ENCODE results near the gene IL6R.

The IL6R gene

GRCh38 chr1:154384650-154385489 lies 20.3 kb upstream of the IL6R start:
- TF ChIP-seq FOXP2 (optimal IDR thresholded peaks at IDR 0.05; ENCODE audit: control extremely low read depth, extremely low read length, insufficient read depth) (no peak), EZH2 (IDR thresholded peaks at IDR 0.05) (no peak), POLR2AphosphoS5 (IDR thresholded peaks at IDR 0.05; ENCODE audit: borderline replicate concordance, low read depth, low read length) (no peak)
- no peaks in the 10 kb centered on the region for H3K36me3 ChIP-seq (ENCODE audit: insufficient read depth, low read length)
- no peak overlapping the region for H3K9ac ChIP-seq (ENCODE audit: insufficient read length)
- H3K9me3 ChIP-seq (ENCODE audit: low read depth, low read length), result no peaks in the 10 kb centered on the region
- DNase-seq (ENCODE audit: low read depth, low spot score), result no peak
- no peak overlapping the region for H3K4me3 ChIP-seq
- no peak overlapping the region for H3K27ac ChIP-seq

DNA sequence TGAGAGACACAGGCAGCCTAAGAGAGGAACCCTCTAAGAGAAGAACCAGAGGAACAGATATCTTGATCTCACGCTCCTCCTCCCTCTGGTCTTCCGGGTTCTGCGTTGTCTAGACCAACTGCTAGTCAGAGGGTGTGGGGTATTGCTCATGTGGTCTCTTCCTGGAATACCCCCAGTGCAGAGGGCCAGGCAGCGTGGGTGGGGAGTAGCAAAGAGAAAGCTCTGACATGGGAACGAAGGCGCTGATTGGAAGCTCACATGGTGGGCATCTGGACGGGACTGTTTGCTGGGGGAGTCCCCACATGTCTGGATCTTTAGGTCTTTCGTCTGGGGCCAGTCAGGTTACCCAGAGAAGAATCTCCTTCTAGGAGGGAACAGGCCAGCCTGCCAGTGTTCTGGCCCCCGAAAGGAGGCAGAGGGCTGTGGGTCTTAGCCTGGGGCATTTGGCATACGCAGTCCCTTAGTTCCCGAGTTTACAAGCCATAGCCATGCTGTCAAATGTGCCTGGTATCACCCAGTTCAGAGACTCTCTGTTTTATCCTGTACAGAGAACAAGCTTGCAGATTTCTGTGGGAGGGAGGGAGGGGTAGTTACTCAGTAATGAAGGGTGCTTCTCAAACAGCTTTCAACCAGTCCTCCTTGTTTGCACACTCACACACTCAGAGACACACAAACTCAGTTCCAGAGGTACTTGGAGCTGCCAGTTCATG lies 18.3 kb upstream of the IL6R start:
- H3K4me3 ChIP-seq, result no peak overlapping the region
- no peaks in the 10 kb centered on the region for H3K36me3 ChIP-seq (ENCODE audit: insufficient read depth, low read length)
- H3K9me3 ChIP-seq (ENCODE audit: low read depth, low read length), result no peaks in the 10 kb centered on the region
- TF ChIP-seq FOXP2 (optimal IDR thresholded peaks at IDR 0.05; ENCODE audit: control extremely low read depth, extremely low read length, insufficient read depth) (no peak), EZH2 (IDR thresholded peaks at IDR 0.05) (no peak), POLR2AphosphoS5 (IDR thresholded peaks at IDR 0.05; ENCODE audit: borderline replicate concordance, low read depth, low read length) (no peak)
- H3K27ac ChIP-seq, result no peak overlapping the region
- H3K9ac ChIP-seq (ENCODE audit: insufficient read length), result no peak overlapping the region
- no peak for DNase-seq (ENCODE audit: low read depth, low spot score)

GRCh38 chr1:154391086-154391770 lies 13.9 kb upstream of the IL6R start:
- H3K27ac ChIP-seq, result no peak overlapping the region
- TF ChIP-seq EZH2 (IDR thresholded peaks at IDR 0.05) (no peak), POLR2AphosphoS5 (IDR thresholded peaks at IDR 0.05; ENCODE audit: borderline replicate concordance, low read depth, low read length) (no peak)
- no peaks in the 10 kb centered on the region for H3K36me3 ChIP-seq (ENCODE audit: insufficient read depth, low read length)
- H3K9me3 ChIP-seq (ENCODE audit: low read depth, low read length), result no peaks in the 10 kb centered on the region
- no peak for DNase-seq (ENCODE audit: low read depth, low spot score)
- H3K4me3 ChIP-seq, result no peak overlapping the region
- H3K9ac ChIP-seq (ENCODE audit: insufficient read length), result no peak overlapping the region

DNA sequence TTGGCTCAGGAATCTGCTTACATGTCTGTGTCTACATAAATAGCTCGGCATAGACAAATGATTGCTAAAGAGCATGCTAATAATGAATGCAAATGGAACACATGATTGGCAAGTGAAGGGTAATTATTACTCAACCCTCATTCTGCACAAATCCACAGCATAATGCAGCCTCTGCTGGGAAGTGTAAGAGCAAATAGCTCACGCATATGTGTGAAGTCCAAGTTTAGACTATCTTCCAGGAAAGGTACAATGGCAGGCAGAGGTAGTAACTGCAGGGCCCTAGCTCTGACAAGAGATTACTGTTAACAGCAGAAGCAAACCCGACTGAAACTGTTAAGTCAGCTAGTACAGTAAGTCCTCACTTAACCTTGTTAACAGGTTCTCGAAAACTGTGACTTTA lies 7.0 kb upstream of the IL6R start:
- DNase-seq (ENCODE audit: low read depth, low spot score), result no peak
- TF ChIP-seq FOXP2 (optimal IDR thresholded peaks at IDR 0.05; ENCODE audit: control extremely low read depth, extremely low read length, insufficient read depth) (no peak), POLR2AphosphoS5 (IDR thresholded peaks at IDR 0.05; ENCODE audit: borderline replicate concordance, low read depth, low read length) (no peak)
- Histone ChIP-seq H3K9me3 (ENCODE audit: low read depth, low read length) (no peaks in the 10 kb centered on the region), H3K27ac (no peak overlapping the region), H3K4me3 (no peak overlapping the region), H3K36me3 (ENCODE audit: insufficient read depth, low read length) (no peaks in the 10 kb centered on the region), H3K9ac (ENCODE audit: insufficient read length) (no peak overlapping the region)

- no peak overlapping the region for H3K27ac ChIP-seq
- H3K4me3 ChIP-seq, result no peak overlapping the region
- no peak overlapping the region for H3K9ac ChIP-seq (ENCODE audit: insufficient read length)
- no peak for DNase-seq (ENCODE audit: low read depth, low spot score)
- no peaks in the 10 kb centered on the region for H3K36me3 ChIP-seq (ENCODE audit: insufficient read depth, low read length)
- TF ChIP-seq FOXP2 (optimal IDR thresholded peaks at IDR 0.05; ENCODE audit: control extremely low read depth, extremely low read length, insufficient read depth) (no peak), EZH2 (IDR thresholded peaks at IDR 0.05) (no peak), POLR2AphosphoS5 (IDR thresholded peaks at IDR 0.05; ENCODE audit: borderline replicate concordance, low read depth, low read length) (no peak)
- H3K9me3 ChIP-seq (ENCODE audit: low read depth, low read length), result no peaks in the 10 kb centered on the region
These were observed 6.5 kb upstream of the IL6R start for GRCh38 chr1:154398678-154399077.

DNA sequence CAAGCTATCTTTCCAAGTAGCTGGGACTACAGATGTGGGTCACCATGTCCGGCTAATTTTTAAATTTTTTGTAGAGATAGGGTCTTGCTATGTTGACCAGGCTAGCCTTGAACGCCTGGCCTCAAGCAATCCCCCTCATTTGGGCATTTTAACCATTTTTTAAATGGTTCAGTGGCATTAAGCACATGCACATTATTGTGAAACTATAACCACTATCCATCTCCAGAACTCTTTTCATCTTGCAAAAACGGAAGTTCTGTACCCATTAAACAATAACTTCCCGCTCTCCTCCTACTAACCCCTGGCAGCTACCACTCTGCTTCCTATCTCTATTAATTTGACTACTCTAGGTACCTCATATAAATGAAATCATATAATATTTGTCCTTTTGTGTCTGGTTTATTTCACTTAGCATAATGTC lies 4.8 kb upstream of the IL6R start:
- Histone ChIP-seq H3K9me3 (ENCODE audit: low read depth, low read length) (no peaks in the 10 kb centered on the region), H3K4me3 (no peak overlapping the region), H3K27ac (no peak overlapping the region), H3K9ac (ENCODE audit: insufficient read length) (no peak overlapping the region), H3K36me3 (ENCODE audit: insufficient read depth, low read length) (no peaks in the 10 kb centered on the region)
- no peak for DNase-seq (ENCODE audit: low read depth, low spot score)
- no peak for TF ChIP-seq EZH2 (IDR thresholded peaks at IDR 0.05)

GRCh38 chr1:154402409-154402921 lies 2.7 kb upstream of the IL6R start:
- no peak for TF ChIP-seq POLR2AphosphoS5 (IDR thresholded peaks at IDR 0.05; ENCODE audit: borderline replicate concordance, low read depth, low read length)
- no peak for TF ChIP-seq FOXP2 (optimal IDR thresholded peaks at IDR 0.05; ENCODE audit: control extremely low read depth, extremely low read length, insufficient read depth)
- no peak for TF ChIP-seq EZH2 (IDR thresholded peaks at IDR 0.05)
- DNase-seq (ENCODE audit: low read depth, low spot score), result no peak

DNA sequence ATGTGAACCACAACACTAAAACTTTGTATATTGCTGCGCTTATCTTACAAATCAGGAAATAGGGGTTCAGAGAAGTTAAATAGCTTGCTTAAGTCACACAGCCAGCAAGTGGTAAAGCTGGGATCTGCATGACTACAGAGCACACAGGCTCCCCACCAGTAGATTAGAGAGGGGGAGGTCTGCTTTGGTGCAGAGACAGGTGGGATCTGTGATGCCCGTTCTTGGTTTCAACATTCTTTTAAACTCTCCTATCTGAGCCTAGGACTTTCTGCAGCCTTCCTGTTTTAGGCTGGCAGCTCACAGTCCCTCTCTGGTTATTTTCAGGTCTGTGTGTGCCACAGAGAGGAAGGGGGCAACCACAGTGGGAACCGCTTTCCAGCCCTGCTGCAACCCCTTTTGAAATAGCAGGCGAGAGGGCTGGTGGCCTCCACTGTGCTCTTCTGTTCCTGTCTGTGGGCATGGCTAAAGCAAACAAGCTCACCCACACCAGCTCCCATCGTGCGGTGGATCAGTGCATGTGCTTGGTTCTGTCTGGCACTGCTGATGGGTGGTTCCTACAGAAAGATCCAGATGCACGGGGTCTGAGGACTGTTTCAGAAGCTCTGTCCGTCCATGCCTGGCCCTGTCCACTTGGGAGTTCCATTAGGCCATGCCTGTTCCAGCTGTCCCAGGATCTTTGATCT lies 1.7 kb upstream of the IL6R start:
- Histone ChIP-seq H3K9me3 (ENCODE audit: low read depth, low read length) (no peaks in the 10 kb centered on the region), H3K27ac (no peak overlapping the region)
- DNase-seq (ENCODE audit: low read depth, low spot score), result no peak

More at GRCh38 chr1:154402409-154402921, 2.7 kb upstream of the IL6R start:
- Histone ChIP-seq H3K9ac (ENCODE audit: insufficient read length) (no peak overlapping the region), H3K9me3 (ENCODE audit: low read depth, low read length) (no peaks in the 10 kb centered on the region), H3K36me3 (ENCODE audit: insufficient read depth, low read length) (no peaks in the 10 kb centered on the region), H3K4me3 (no peak overlapping the region), H3K27ac (no peak overlapping the region)

More for the DNA sequence above, 1.7 kb upstream of the IL6R start:
- Histone ChIP-seq H3K9ac (ENCODE audit: insufficient read length) (no peak overlapping the region), H3K36me3 (ENCODE audit: insufficient read depth, low read length) (no peaks in the 10 kb centered on the region), H3K4me3 (no peak overlapping the region)
- no peak for TF ChIP-seq POLR2AphosphoS5 (IDR thresholded peaks at IDR 0.05; ENCODE audit: borderline replicate concordance, low read depth, low read length)
- TF ChIP-seq EZH2 (IDR thresholded peaks at IDR 0.05), result no peak
- TF ChIP-seq FOXP2 (optimal IDR thresholded peaks at IDR 0.05; ENCODE audit: control extremely low read depth, extremely low read length, insufficient read depth), result no peak

Measured in SK-N-MC (cell line).